Lower leg skin (tissue), 3 donors: ENCODE measurements around the gene SCRN2.
A peak's percentile ranks its signal among the peaks of the same experiment; 100 is the strongest.

Source experiments
- CTCF ChIP-seq, 3 donors: fragments of 450-650 bp; IDR thresholded peaks; one replicate each; pipeline ENCODE4 v1.5.1; 2016; ENCODE audit warnings: antibody characterized with exemption in 3 of 3, mild to moderate bottlenecking in 3 of 3, moderate library complexity in 2 of 3
- POLR2A ChIP-seq, 2 donors: fragments of 450-650 bp; IDR thresholded peaks; one replicate each; pipeline ENCODE4 v1.6.1; 2016 to 2017; ENCODE audit warnings: antibody characterized with exemption in 2 of 2, mild to moderate bottlenecking in 1 of 2, moderate library complexity in 1 of 2

- TF ChIP-seq CTCF (IDR thresholded peaks at IDR 0.05) = peak in 1 of 3 donors; percentile 1
- no peak for TF ChIP-seq POLR2A (IDR thresholded peaks at IDR 0.05)
Observed at GRCh38 chr17:47841488-47842291, 617 bp upstream of the SCRN2 start.
